ENCODE results near the gene LRRFIP1. TPM values are rescaled to one million over a fixed set of nuclear protein-coding genes. Genes with fewer than 3 reads are reported as not detected.
A peak's percentile ranks its signal among the peaks of the same experiment; 100 is the strongest.
"Not testable (repeated sequence)": the region's sequence is repeated elsewhere in the genome, so short reads cannot be mapped to it uniquely, and the experiment has no call there.

Gene LRRFIP1
- total RNA-seq, 1 donor: 49.0 TPM

GRCh38 chr2:237665713-237666143, 38.3 kb downstream of the LRRFIP1 start:
- no peak for DNase-seq (ENCODE audit: low read depth)
- H3K4me3 ChIP-seq (ENCODE audit: low read depth, low read length): no peak overlapping the region
- TF ChIP-seq, protein P1, sequence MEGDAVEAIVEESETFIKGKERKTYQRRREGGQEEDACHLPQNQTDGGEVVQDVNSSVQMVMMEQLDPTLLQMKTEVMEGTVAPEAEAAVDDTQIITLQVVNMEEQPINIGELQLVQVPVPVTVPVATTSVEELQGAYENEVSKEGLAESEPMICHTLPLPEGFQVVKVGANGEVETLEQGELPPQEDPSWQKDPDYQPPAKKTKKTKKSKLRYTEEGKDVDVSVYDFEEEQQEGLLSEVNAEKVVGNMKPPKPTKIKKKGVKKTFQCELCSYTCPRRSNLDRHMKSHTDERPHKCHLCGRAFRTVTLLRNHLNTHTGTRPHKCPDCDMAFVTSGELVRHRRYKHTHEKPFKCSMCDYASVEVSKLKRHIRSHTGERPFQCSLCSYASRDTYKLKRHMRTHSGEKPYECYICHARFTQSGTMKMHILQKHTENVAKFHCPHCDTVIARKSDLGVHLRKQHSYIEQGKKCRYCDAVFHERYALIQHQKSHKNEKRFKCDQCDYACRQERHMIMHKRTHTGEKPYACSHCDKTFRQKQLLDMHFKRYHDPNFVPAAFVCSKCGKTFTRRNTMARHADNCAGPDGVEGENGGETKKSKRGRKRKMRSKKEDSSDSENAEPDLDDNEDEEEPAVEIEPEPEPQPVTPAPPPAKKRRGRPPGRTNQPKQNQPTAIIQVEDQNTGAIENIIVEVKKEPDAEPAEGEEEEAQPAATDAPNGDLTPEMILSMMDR (IDR thresholded peaks at IDR 0.05; ENCODE audit: insufficient read depth, low read length): no peak

- H3K4me3 ChIP-seq (ENCODE audit: low read depth, low read length): no peak overlapping the region
- DNase-seq (ENCODE audit: low read depth): no peak
- TF ChIP-seq, protein P1 (IDR thresholded peaks at IDR 0.05; ENCODE audit: insufficient read depth, low read length): no peak
Measured at GRCh38 chr2:237666606-237667005, 39.2 kb downstream of the LRRFIP1 start.

GRCh38 chr2:237667050-237667576, 39.7 kb downstream of the LRRFIP1 start:
- DNase-seq (ENCODE audit: low read depth); H3K4me3 ChIP-seq (ENCODE audit: low read depth, low read length): not testable (repeated sequence)

GRCh38 chr2:237667893-237668292, 40.5 kb downstream of the LRRFIP1 start:
- no peak for DNase-seq (ENCODE audit: low read depth)
- no peak overlapping the region for H3K4me3 ChIP-seq (ENCODE audit: low read depth, low read length)
- TF ChIP-seq, protein P1 (IDR thresholded peaks at IDR 0.05; ENCODE audit: insufficient read depth, low read length): no peak

DNA sequence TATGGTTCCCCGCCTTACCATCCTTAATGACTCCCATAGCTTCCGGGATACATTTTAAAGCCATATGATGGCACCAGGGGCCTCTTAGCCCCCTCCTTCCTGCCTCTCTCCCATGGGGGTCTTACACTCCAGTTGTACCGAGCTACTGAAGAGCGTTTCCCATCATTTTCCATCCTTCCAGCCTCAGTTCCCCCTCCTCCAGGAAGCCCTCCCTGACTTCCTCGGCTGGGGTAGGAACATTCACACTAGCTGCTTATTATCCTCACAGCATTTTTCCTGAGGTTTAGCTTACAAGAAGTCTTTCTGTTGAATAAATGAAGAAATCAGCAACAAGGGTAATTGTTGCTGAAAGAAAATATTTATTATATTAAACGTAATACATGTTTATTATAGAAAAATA, 41.1 kb downstream of the LRRFIP1 start:
- TF ChIP-seq, protein P1 (IDR thresholded peaks at IDR 0.05; ENCODE audit: insufficient read depth, low read length): no peak
- no peak for DNase-seq (ENCODE audit: low read depth)
- no peak overlapping the region for H3K4me3 ChIP-seq (ENCODE audit: low read depth, low read length)

- TF ChIP-seq, protein P1 (IDR thresholded peaks at IDR 0.05; ENCODE audit: insufficient read depth, low read length): no peak
- H3K4me3 ChIP-seq (ENCODE audit: low read depth, low read length): no peak overlapping the region
- DNase-seq (ENCODE audit: low read depth): no peak
Measured at GRCh38 chr2:237669283-237669627, 41.9 kb downstream of the LRRFIP1 start.

- DNase-seq (ENCODE audit: low read depth): peak; percentile 100
- TF ChIP-seq, protein P1 (IDR thresholded peaks at IDR 0.05; ENCODE audit: insufficient read depth, low read length): no peak
- peak overlapping the region; percentile 3 for H3K4me3 ChIP-seq (ENCODE audit: low read depth, low read length)
Measured at GRCh38 chr2:237669628-237670392, 42.4 kb downstream of the LRRFIP1 start.

All from fibroblast of the aortic adventitia (primary cell).